C4-2B (cell line): Measurements from ENCODE around the gene POLN.

Experiments used
- CTCF ChIP-seq: fragments of 450-650 bp; conservative IDR thresholded peaks from 2 replicates; pipeline ENCODE4 v1.5.1; 2017; ENCODE audit warnings: mild to moderate bottlenecking
- ZFX ChIP-seq: fragments of 450-650 bp; IDR thresholded peaks from 2 replicates; pipeline ENCODE4 v1.6.1; 2017

GRCh38 chr4:2083826-2084160, 158.1 kb downstream of the POLN start:
- TF ChIP-seq CTCF (no peak), ZFX (no peak)
